ENCODE results near the gene TRIM44.
"Not testable (repeated sequence)": the region's sequence is repeated elsewhere in the genome, so short reads cannot be mapped to it uniquely, and the experiment has no call there.

DNA sequence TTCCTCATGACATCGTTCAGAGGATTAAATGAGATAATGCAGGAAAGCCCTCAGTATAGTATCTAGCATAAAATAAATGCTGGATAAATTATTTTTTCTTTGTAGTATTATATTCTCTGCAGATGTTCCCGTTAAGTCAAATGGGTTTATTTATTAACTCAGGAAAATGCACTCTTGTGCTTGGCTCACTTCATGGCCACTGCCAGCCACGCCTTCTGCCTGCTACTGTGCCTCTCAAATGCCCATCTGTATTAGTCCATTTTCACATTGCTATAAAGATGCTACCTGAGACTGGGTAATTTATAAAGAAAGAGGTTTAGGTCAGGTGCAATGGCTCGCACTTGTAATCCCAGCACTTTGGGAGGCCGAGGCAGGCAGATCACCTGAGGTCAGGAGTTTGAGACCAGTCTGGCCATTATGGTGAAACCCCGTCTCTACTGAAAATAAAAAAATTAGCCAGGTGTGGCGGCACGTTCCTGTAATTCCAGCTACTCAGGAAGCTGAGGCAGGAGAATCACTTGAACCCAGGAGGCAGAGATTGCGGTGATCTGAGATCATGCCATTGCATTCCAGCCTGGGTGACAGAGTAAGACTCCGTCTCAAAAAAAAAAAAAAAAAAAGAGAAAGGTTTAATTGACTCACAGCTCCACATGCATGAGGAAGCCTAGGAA, 176.3 kb downstream of the TRIM44 start:
- TF ChIP-seq, protein P1, sequence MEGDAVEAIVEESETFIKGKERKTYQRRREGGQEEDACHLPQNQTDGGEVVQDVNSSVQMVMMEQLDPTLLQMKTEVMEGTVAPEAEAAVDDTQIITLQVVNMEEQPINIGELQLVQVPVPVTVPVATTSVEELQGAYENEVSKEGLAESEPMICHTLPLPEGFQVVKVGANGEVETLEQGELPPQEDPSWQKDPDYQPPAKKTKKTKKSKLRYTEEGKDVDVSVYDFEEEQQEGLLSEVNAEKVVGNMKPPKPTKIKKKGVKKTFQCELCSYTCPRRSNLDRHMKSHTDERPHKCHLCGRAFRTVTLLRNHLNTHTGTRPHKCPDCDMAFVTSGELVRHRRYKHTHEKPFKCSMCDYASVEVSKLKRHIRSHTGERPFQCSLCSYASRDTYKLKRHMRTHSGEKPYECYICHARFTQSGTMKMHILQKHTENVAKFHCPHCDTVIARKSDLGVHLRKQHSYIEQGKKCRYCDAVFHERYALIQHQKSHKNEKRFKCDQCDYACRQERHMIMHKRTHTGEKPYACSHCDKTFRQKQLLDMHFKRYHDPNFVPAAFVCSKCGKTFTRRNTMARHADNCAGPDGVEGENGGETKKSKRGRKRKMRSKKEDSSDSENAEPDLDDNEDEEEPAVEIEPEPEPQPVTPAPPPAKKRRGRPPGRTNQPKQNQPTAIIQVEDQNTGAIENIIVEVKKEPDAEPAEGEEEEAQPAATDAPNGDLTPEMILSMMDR (optimal IDR thresholded peaks at IDR 0.05 in 1 of 3, IDR thresholded peaks at IDR 0.05 in 1 of 3, conservative IDR thresholded peaks at IDR 0.05 in 1 of 3; ENCODE audit: extremely low read depth in 1 of 3, insufficient read depth in 2 of 3, low read length in 3 of 3), result not testable (repeated sequence)
- not testable (repeated sequence) for TF ChIP-seq EZH2 (IDR thresholded peaks at IDR 0.05; ENCODE audit: low read length)
